B cell (primary cell): ENCODE measurements around the gene WDR48. TPM values are rescaled to one million over a fixed set of nuclear protein-coding genes. Genes with fewer than 3 reads are reported as not detected.

Experiments
- ATAC-seq: fragments of 200-7000 bp; cut with Tn5 transposase; one replicate; pipeline ENCODE4 v1.10.0; 2021; ENCODE audit warnings: low read depth, mild to moderate bottlenecking, moderate number of reproducible peaks, moderate library complexity
- CTCF ChIA-PET: fragments of 350-600 bp; sonication (Branson Sonifier 250); formaldehyde crosslinking; loops from one replicate; lab custom pipeline; 2021; ENCODE audit warnings: antibody characterized with exemption, inconsistent platforms; lab: Charles Lee
- POLR2A ChIA-PET: fragments of 350-600 bp; sonication (Branson Sonifier 250); formaldehyde crosslinking; loops from one replicate; lab custom pipeline; 2021; ENCODE audit warnings: antibody characterized with exemption; lab: Charles Lee
- DNase-seq: peaks from one replicate; pipeline ENCODE4 v3.0.0; 2013
- H2AFZ ChIP-seq: 2 replicates; pipeline ENCODE4 v1.6.1; 2012; ENCODE audit warnings: mild to moderate bottlenecking, low read depth, low read length; ENCODE audit not compliant: insufficient read depth, poor library complexity, severe bottlenecking
- H3K27ac ChIP-seq, 2 donors: 1 replicate in 1 of 2; 2 replicates in 1 of 2; pipeline ENCODE4 v1.5.1; 2012 to 2013; ENCODE audit warnings: low read length in 2 of 2, mild to moderate bottlenecking in 2 of 2, moderate library complexity in 1 of 2
- H3K27me3 ChIP-seq, 4 experiments: fragments of 200-600 bp in 1 of 4; sonication (generic) in 1 of 4; replicated peaks in 1 of 4; 1 replicate in 2 of 4; 2 replicates in 2 of 4; pipeline versions ENCODE4 v1.6.1 to v1.7.0; 2013 to 2016; ENCODE audit warnings: low read length in 3 of 4, mild to moderate bottlenecking in 2 of 4, mixed read lengths in 1 of 4, moderate library complexity in 1 of 4; ENCODE audit not compliant: insufficient read depth in 4 of 4, control insufficient read depth in 3 of 4; ENCODE audit errors: control extremely low read depth in 1 of 4
- H3K36me3 ChIP-seq, 2 experiments: replicated peaks in 1 of 2; 1 replicate in 1 of 2; 2 replicates in 1 of 2; pipeline versions ENCODE4 v1.6.1 to v1.7.1; 2013; ENCODE audit warnings: low read length in 1 of 2; ENCODE audit not compliant: insufficient read depth in 2 of 2, control insufficient read depth in 1 of 2; ENCODE audit errors: control extremely low read depth in 1 of 2, extremely low read depth in 1 of 2
- H3K4me1 ChIP-seq, 2 donors: fragments of 200-600 bp in 1 of 2; sonication (generic) in 1 of 2; 1 replicate in 1 of 2; 2 replicates in 1 of 2; pipeline versions ENCODE4 v1.5.1 to v1.6.1; 2013 to 2017; ENCODE audit warnings: low read length in 2 of 2; ENCODE audit not compliant: control insufficient read depth in 2 of 2, insufficient read depth in 2 of 2
- H3K4me2 ChIP-seq: replicated peaks from 2 replicates; pipeline ENCODE3; 2012; ENCODE audit warnings: mild to moderate bottlenecking, low read depth, low read length; ENCODE audit not compliant: poor library complexity, severe bottlenecking
- H3K4me3 ChIP-seq, 5 experiments: fragments of 200-600 bp in 1 of 5; sonication (generic) in 1 of 5; 1 replicate in 3 of 5; 2 replicates in 2 of 5; pipeline versions ENCODE4 v1.5.1 to v1.7.0; 2011 to 2016; ENCODE audit warnings: low read length in 4 of 5, mild to moderate bottlenecking in 4 of 5, low read depth in 2 of 5, control low read depth in 1 of 5, moderate library complexity in 1 of 5; ENCODE audit not compliant: insufficient read depth in 1 of 5; ENCODE audit errors: control extremely low read depth in 1 of 5, extremely low read depth in 1 of 5
- H3K79me2 ChIP-seq: fragments of 200-600 bp; sonication (generic); one replicate; pipeline ENCODE4 v1.6.0; 2016; ENCODE audit warnings: low read length; ENCODE audit not compliant: control insufficient read depth, insufficient read depth
- H3K9ac ChIP-seq: fragments of 200-600 bp; sonication (generic); 2 replicates; pipeline ENCODE4 v1.6.1; 2017; ENCODE audit warnings: mild to moderate bottlenecking, low read length, moderate library complexity
- H3K9me3 ChIP-seq, 3 donors: one replicate each; pipeline versions ENCODE4 v1.6.1 to v1.7.1; 2013; ENCODE audit warnings: low read length in 2 of 3; ENCODE audit not compliant: control insufficient read depth in 2 of 3, insufficient read depth in 1 of 3; ENCODE audit errors: control extremely low read depth in 1 of 3
- H4K20me1 ChIP-seq: 2 replicates; pipeline ENCODE4 v1.6.0; 2012; ENCODE audit warnings: mild to moderate bottlenecking, low read length; ENCODE audit not compliant: insufficient read depth, control insufficient read depth, poor library complexity, severe bottlenecking
- H3K27ac Mint-ChIP-seq: one replicate; pipeline ENCODE4 v1.8.0; 2021; ENCODE audit warnings: mixed read lengths
- H3K27me3 Mint-ChIP-seq: one replicate; pipeline ENCODE4 v1.8.0; 2021; ENCODE audit warnings: mixed read lengths
- H3K4me1 Mint-ChIP-seq: one replicate; pipeline ENCODE4 v1.8.0; 2021; ENCODE audit warnings: mixed read lengths
- H3K4me3 Mint-ChIP-seq: one replicate; pipeline ENCODE4 v1.8.0; 2021; ENCODE audit warnings: mixed read lengths
- H3K9me3 Mint-ChIP-seq: one replicate; pipeline ENCODE4 v1.8.0; 2022; ENCODE audit warnings: mixed read lengths; ENCODE audit not compliant: insufficient read depth
- CTCF ChIP-seq: fragments of 200-600 bp; IDR thresholded peaks from one replicate; pipeline ENCODE4 v1.8.0; 2022; ENCODE audit warnings: antibody characterized with exemption, mild to moderate bottlenecking
- EZH2 ChIP-seq: IDR thresholded peaks from 2 replicates; pipeline ENCODE4 v1.6.1; 2012; ENCODE audit warnings: borderline replicate concordance, low read depth, mild to moderate bottlenecking, moderate library complexity, low read length; ENCODE audit not compliant: insufficient read depth, poor library complexity, severe bottlenecking
- WGBS: methylation state at CpG from one replicate; pipeline ENCODE4 v1.1.5; 2013; ENCODE audit warnings: missing lambda C conversion rate; ENCODE audit not compliant: insufficient coverage; 5-methylcytosine and 5-hydroxymethylcytosine counted together
- intact Hi-C: fragments of 100-400 bp; cut with micrococcal nuclease; formaldehyde crosslinking; loops from one replicate; pipeline ENCODE4 v1.10.0; 2022
- polyA plus RNA-seq: library from polyadenylated mRNA; depleted of rRNA; stranded (reverse); fragments of >200 nt; gene quantifications from 2 replicates; pipeline ENCODE4 v1.2.3, GENCODE V29; 2012
- total RNA-seq, 2 donors: library from RNA; stranded (reverse); fragments of 120-200 nt in 1 of 2; gene quantifications; 1 replicate in 1 of 2; 2 replicates in 1 of 2; pipeline versions ENCODE4 v1.2.3 to v1.2.4, GENCODE V29; 2013 to 2022

The WDR48 gene
- total and polyA plus RNA-seq, 2 donors (not counting 1 experiment from before 2014, with no cell fraction given): 20.8 to 68.6 TPM

- peak overlapping the region; percentile 80 for H3K27ac Mint-ChIP-seq
- Histone ChIP-seq H3K4me3 (peak overlapping the region; percentile 4 to 99 (median 96)), H3K36me3 (peaks cover 0 to 25% of the 10 kb centered on the region in 2 experiments), H4K20me1 (peaks cover 23% of the 10 kb centered on the region), H3K9me3 (no peaks in the 10 kb centered on the region), H2AFZ (peak overlapping the region; percentile 96), H3K27me3 (no peaks in the 10 kb centered on the region), H3K4me2 (peak overlapping the region; percentile 92), H3K27ac (peak overlapping the region in 1 of 2 donors; percentile 88), H3K79me2 (peaks cover 43% of the 10 kb centered on the region), H3K9ac (peak overlapping the region; percentile 97), H3K4me1 (peaks cover 41 to 57% of the 10 kb centered on the region in 2 donors)
- POLR2A ChIA-PET: interaction anchor here (0.6 to 2.2 kb wide), 3 partner anchors 11 to 48 kb away, joined by 3 to 8 read pairs (median 3); no protein-coding TSS in a partner anchor
- H3K9me3 Mint-ChIP-seq: no peaks in the 10 kb centered on the region
- no peak for DNase-seq
- H3K4me3 Mint-ChIP-seq: peak overlapping the region; percentile 88
- TF ChIP-seq CTCF: no peak
- no peak for TF ChIP-seq EZH2
- ATAC-seq: no peak
- H3K4me1 Mint-ChIP-seq: peaks cover 73% of the 10 kb centered on the region
- CTCF ChIA-PET: interaction anchor here (0.7 to 5.0 kb wide), 6 partner anchors 20 to 185 kb away, joined by 3 to 44 read pairs (median 22); no protein-coding TSS in a partner anchor
- 38% methylated on average over 13 of the region's 16 CpGs for WGBS
- intact Hi-C loops: loop anchor here (5.0 to 10.0 kb wide), 2 partner anchors 276 to 972 kb away; partner anchors contain the start of genes ACAA1, MYD88 and SLC25A38
- H3K27me3 Mint-ChIP-seq: no peaks in the 10 kb centered on the region
Observed at GRCh38 chr3:39106281-39106811, 54.5 kb downstream of the WDR48 start.
